ENCODE results near the gene PKHD1. TPM values are rescaled to one million over a fixed set of nuclear protein-coding genes. Genes with fewer than 3 reads are reported as not detected.

PKHD1 gene
- total RNA-seq, 1 experiment from 2014 or later, result 0.09 TPM

DNA sequence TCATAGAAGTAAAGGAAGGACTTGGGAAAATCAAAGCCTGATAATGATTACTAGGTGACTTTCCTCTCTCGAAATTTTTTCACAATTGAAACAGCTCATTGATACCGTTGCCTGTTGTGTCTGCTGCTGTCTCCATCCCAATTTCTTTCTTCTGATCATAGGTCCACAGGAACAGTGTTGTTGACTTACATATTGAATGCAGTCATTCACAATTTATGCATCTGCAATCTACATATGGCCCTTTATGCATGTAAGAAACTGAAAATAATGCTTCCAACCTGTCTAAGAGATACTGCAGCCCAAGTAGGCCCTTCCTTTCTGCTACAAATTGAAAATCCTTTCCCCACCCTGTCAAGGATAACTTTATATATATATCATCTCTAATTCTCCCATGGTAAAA, 381.3 kb downstream of the PKHD1 start:
- Histone ChIP-seq H3K23ac (ENCODE audit: insufficient read length, low read depth, low read length) (no peak overlapping the region), H2AFZ (ENCODE audit: low read length) (no peak overlapping the region), H3K4me1 (ENCODE audit: insufficient read depth, low read length) (no peaks in the 10 kb centered on the region), H3T11ph (ENCODE audit: low read length) (no peak overlapping the region), H2AK5ac (ENCODE audit: insufficient read length, low read length) (no peak overlapping the region), H3K27me3 (ENCODE audit: insufficient read depth, low read length) (no peaks in the 10 kb centered on the region), H3K9ac (ENCODE audit: extremely low read depth, insufficient read length, low read length) (no peak overlapping the region), H2BK12ac (ENCODE audit: insufficient read length, low read depth, low read length) (no peak overlapping the region), H4K5ac (ENCODE audit: insufficient read length, low read depth, low read length) (no peak overlapping the region), H3K27ac (ENCODE audit: insufficient read length, low read depth, low read length) (no peak overlapping the region), H3K56ac (ENCODE audit: insufficient read length, low read depth, low read length) (no peak overlapping the region), H3K9me3 (ENCODE audit: control insufficient read depth, low read depth, low read length) (no peaks in the 10 kb centered on the region), H3K23me2 (ENCODE audit: insufficient read length, low read depth, low read length, poor library complexity, severe bottlenecking) (no peaks in the 10 kb centered on the region), H2BK120ac (ENCODE audit: low read depth, low read length, poor library complexity, severe bottlenecking) (no peak overlapping the region), H4K8ac (replicated peaks; ENCODE audit: insufficient read length, low read depth, low read length) (no peak overlapping the region), H2BK20ac (ENCODE audit: low read depth, low read length, poor library complexity, severe bottlenecking) (no peak overlapping the region), H3K79me2 (ENCODE audit: insufficient read depth, low read length) (no peaks in the 10 kb centered on the region), H2BK5ac (ENCODE audit: insufficient read length, low read length) (no peak overlapping the region), H4K91ac (ENCODE audit: insufficient read length, low read depth, low read length) (no peak overlapping the region), H3K4ac (ENCODE audit: low read depth, low read length) (no peak overlapping the region), H3K18ac (ENCODE audit: insufficient read length, low read depth, low read length) (no peak overlapping the region), H3K14ac (ENCODE audit: insufficient read depth, low read length) (no peak overlapping the region), H2BK15ac (ENCODE audit: low read depth, low read length) (no peak overlapping the region), H4K20me1 (ENCODE audit: control insufficient read depth, insufficient read depth, insufficient read length) (no peaks in the 10 kb centered on the region), H3K79me1 (ENCODE audit: insufficient read depth, low read depth, low read length, poor library complexity, severe bottlenecking) (no peaks in the 10 kb centered on the region), H3K4me2 (ENCODE audit: insufficient read depth, insufficient read length, low read length) (no peak overlapping the region)
- WGBS (ENCODE audit: extremely low coverage, insufficient read length, low lambda C conversion rate), result no CpG with 5 or more reads among the region's 2 CpGs
- TF ChIP-seq, protein P1, sequence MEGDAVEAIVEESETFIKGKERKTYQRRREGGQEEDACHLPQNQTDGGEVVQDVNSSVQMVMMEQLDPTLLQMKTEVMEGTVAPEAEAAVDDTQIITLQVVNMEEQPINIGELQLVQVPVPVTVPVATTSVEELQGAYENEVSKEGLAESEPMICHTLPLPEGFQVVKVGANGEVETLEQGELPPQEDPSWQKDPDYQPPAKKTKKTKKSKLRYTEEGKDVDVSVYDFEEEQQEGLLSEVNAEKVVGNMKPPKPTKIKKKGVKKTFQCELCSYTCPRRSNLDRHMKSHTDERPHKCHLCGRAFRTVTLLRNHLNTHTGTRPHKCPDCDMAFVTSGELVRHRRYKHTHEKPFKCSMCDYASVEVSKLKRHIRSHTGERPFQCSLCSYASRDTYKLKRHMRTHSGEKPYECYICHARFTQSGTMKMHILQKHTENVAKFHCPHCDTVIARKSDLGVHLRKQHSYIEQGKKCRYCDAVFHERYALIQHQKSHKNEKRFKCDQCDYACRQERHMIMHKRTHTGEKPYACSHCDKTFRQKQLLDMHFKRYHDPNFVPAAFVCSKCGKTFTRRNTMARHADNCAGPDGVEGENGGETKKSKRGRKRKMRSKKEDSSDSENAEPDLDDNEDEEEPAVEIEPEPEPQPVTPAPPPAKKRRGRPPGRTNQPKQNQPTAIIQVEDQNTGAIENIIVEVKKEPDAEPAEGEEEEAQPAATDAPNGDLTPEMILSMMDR (conservative IDR thresholded peaks at IDR 0.05), result no peak
- H3K27me3 Mint-ChIP-seq (ENCODE audit: low read depth), result peaks cover 7% of the 10 kb centered on the region; the same call in 1 of the 2 replicates
- no peaks in the 10 kb centered on the region for H3K9me3 Mint-ChIP-seq
- no peak overlapping the region for H3K27ac Mint-ChIP-seq
- DNase-seq, result no peak
- no peaks in the 10 kb centered on the region for H3K4me1 Mint-ChIP-seq
- no peaks in the 10 kb centered on the region for H3K36me3 Mint-ChIP-seq (ENCODE audit: insufficient read depth in 1 of 3, low read depth in 3 of 3)
- H3K4me3 Mint-ChIP-seq, result no peak overlapping the region
